Heart left ventricle (tissue), 13 donors: Measurements from ENCODE around the gene MDC1.

Source experiments
- POLR2A ChIP-seq, 2 donors: fragments of 450-650 bp; IDR thresholded peaks; one replicate each; pipeline ENCODE4 v1.6.1; 2017; ENCODE audit warnings: antibody characterized with exemption in 2 of 2, mild to moderate bottlenecking in 2 of 2, moderate library complexity in 2 of 2
- TF ChIP-seq, protein P1 (sequence below), 12 donors: fragments of 200-600 bp; sonication (generic) in 4 of 12; IDR thresholded peaks; one replicate each; pipeline versions ENCODE4 v1.5.0 to v1.8.0; 2018 to 2022; ENCODE audit warnings: antibody characterized with exemption in 12 of 12, mild to moderate bottlenecking in 5 of 12
- donor health status: ischemic (EF 13 %, LVEDD 7.1; RV severe dilation, severe dysfunction).
- donor health status: DM: no; HTN: yes; CAD: no.
- donor health status: DM: no; HTN: no; CAD: no.
- donor health status: ischemic (EF 25% LVEDD 6.9; RV normal size, moderate dysfunction).
- donor health status: ischemic (EF 25% LVEDD 5.7; RV mildly dilated, moderate dysfunction).
- donor health status: ischemic (EF 35%, LVEDD 5.7; RV mildly dilated, moderate dysfunction).
- donor health status: nonischemic (EF 11% LVEDD 7.7; RV severe dilation, severe dysfunction).
- donor health status: DM: yes; HTN: yes; CAD: no.
- donor health status: PGD.
- donor health status: ischemic (EF 29% LVEDD 5.4; RV normal size, mild dysfunction).
- donor health status: nonischemic (EF 23%, LVEDD 6.1; RV moderate dilation, normal function).

DNA sequence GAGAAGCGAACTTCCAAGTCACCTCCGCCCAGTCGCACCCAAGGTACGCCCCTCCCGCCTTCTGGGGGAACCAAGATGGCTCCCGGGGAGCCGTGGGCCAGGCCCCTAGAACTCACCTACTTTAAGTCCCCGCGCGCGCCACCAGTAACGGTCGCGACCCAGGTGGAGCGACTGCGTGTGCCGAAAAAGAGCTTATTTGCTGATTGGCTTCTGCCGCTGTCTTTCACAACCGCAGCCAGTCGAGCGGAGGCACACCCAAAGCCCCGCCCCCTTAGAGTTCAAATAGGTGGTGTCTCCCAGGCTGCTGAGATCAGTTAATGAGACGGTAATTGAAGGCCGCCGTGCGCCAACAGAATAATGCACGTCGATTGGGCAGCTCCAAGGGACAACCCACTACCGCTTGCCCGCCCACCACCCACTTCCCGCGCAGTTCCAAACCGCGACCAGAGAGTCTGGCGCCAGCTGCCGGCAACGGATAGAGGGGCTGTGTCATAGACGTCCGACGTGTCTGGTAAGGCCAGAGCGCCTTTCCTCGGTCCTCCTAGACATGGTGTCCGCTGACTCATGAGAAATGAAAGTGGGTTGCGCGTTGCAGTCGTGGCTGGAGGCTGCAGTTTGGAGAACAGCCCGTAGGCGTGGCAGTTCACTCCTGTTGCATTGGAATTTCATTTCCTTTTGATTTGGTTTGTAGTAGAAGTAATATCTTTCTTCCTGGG, at the start of gene MDC1:
- peak; percentile 25 to 87 for TF ChIP-seq POLR2A (IDR thresholded peaks at IDR 0.05)
- TF ChIP-seq, protein P1, sequence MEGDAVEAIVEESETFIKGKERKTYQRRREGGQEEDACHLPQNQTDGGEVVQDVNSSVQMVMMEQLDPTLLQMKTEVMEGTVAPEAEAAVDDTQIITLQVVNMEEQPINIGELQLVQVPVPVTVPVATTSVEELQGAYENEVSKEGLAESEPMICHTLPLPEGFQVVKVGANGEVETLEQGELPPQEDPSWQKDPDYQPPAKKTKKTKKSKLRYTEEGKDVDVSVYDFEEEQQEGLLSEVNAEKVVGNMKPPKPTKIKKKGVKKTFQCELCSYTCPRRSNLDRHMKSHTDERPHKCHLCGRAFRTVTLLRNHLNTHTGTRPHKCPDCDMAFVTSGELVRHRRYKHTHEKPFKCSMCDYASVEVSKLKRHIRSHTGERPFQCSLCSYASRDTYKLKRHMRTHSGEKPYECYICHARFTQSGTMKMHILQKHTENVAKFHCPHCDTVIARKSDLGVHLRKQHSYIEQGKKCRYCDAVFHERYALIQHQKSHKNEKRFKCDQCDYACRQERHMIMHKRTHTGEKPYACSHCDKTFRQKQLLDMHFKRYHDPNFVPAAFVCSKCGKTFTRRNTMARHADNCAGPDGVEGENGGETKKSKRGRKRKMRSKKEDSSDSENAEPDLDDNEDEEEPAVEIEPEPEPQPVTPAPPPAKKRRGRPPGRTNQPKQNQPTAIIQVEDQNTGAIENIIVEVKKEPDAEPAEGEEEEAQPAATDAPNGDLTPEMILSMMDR (IDR thresholded peaks at IDR 0.05), result peak in 10 of 12 donors; percentile 4 to 50 (median 36)
